ENCODE data around the gene CTIF.

Gene CTIF

DNA sequence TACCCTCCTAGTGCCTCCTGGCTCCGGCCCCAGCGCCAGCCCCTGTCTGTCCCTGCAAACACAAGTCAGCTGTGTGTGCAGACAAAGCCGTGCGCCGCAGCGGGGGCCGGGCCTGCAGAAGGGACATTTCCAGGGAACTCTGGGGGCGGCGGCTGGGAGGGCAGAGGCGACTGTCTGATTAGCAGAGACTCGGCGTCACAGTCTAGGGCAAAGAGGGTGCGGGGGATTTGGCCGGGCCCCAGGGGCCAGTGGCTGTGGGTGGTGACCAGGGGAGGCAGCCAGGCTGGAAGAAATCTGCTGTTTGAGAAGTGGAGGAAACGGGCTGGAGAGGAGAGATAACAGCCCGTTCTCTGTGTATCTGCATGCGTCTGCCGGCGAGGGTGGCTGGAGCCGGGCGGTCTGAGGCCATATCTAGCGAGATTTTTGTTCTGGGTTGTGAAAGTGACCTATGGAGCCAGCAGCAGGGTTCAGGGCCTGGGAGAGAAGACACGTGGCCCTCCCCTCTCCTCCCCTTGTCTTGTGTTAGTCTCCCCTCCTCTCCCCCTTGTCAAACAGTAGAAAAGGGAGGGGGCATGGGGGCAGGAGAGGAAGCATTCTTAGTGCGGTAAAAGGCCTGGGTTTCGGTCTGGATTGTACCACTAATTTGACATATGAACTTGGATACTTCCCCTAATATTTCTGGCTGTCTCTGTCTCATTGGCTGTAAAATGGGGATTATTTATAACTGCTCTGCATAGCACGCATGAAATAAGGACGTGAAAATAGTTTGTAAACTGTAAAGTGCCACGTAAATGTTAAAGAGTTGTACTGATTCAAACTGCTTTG is 242.5 kb downstream of the CTIF start:
- Histone ChIP-seq H3K27me3 (replicated peaks in 2 of 5; ENCODE audit: control insufficient read depth in 4 of 5, insufficient read depth in 5 of 5, low read length in 4 of 5) (peaks cover 0 to 5% (median 0%) of the 10 kb centered on the region in 5 experiments), H3K27ac (ENCODE audit: insufficient read depth in 1 of 2, low read depth in 1 of 2, low read length in 2 of 2, poor library complexity in 1 of 2, severe bottlenecking in 2 of 2) (peak overlapping the region in 1 of 2 experiments; percentile 30), H3K9me3 (ENCODE audit: control extremely low read depth in 1 of 5, control insufficient read depth in 4 of 5, insufficient read depth in 2 of 5, low read depth in 1 of 5, low read length in 4 of 5) (no peaks in the 10 kb centered on the region), H3K4me1 (ENCODE audit: control extremely low read depth in 1 of 4, control insufficient read depth in 4 of 4, insufficient read depth in 4 of 4, low read length in 3 of 4) (peaks cover 0 to 36% (median 34%) of the 10 kb centered on the region in 4 experiments), H3K4me3 (ENCODE audit: control insufficient read depth in 1 of 7, extremely low read depth in 1 of 7, insufficient read depth in 4 of 7, low read depth in 2 of 7, low read length in 6 of 7) (peak overlapping the region in 3 of 7 experiments; percentile 7 to 48 (median 39)), H3K36me3 (ENCODE audit: control insufficient read depth in 4 of 4, insufficient read depth in 4 of 4, low read length in 3 of 4) (peaks cover 0 to 4% (median 0%) of the 10 kb centered on the region in 4 experiments)
- POLR2A ChIA-PET: interaction anchor here (0.5 to 1.0 kb wide), 2 partner anchors 10 to 171 kb away, joined by 3 to 4 read pairs; no protein-coding TSS in a partner anchor
- CTCF ChIA-PET: interaction anchor here (0.8 to 2.2 kb wide), 5 partner anchors 10 to 116 kb away, joined by 3 to 8 read pairs (median 5); no protein-coding TSS in a partner anchor
- DNase-seq: peak; percentile 77 to 97 (median 94)
- 6% methylated on average over 17 of the region's 28 CpGs for WGBS (ENCODE audit: insufficient coverage)

DNA sequence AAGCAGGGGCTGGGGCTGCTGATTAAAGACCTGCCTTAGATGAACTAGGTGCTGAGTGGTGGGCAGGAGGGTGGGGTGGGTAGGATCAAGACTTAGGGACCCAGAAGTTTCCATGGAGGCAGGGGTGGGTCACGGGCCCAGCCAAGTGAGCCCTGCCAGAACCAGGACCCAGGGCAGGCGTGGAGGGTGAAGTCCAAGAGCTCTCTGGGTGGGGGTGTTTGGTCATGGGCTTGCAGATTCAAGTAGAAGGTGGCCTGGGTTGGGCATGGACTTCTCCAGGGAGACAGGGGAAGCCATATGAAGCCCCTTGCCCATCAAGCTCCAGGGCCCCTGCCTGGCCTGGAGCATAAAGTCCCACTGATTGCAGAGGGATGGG is 243.1 kb downstream of the CTIF start:
- Histone ChIP-seq H3K4me1 (ENCODE audit: control extremely low read depth in 1 of 4, control insufficient read depth in 4 of 4, insufficient read depth in 4 of 4, low read length in 3 of 4) (peaks cover 0 to 36% (median 32%) of the 10 kb centered on the region in 4 experiments), H3K9me3 (ENCODE audit: control extremely low read depth in 1 of 5, control insufficient read depth in 4 of 5, insufficient read depth in 2 of 5, low read depth in 1 of 5, low read length in 4 of 5) (no peaks in the 10 kb centered on the region), H3K36me3 (ENCODE audit: control insufficient read depth in 4 of 4, insufficient read depth in 4 of 4, low read length in 3 of 4) (peaks cover 0 to 4% (median 0%) of the 10 kb centered on the region in 4 experiments), H3K4me3 (ENCODE audit: control insufficient read depth in 1 of 7, extremely low read depth in 1 of 7, insufficient read depth in 4 of 7, low read depth in 2 of 7, low read length in 6 of 7) (peak overlapping the region in 2 of 7 experiments; percentile 14 to 48), H3K27ac (ENCODE audit: insufficient read depth in 1 of 2, low read depth in 1 of 2, low read length in 2 of 2, poor library complexity in 1 of 2, severe bottlenecking in 2 of 2) (peak overlapping the region in 1 of 2 experiments; percentile 19), H3K27me3 (replicated peaks in 2 of 5; ENCODE audit: control insufficient read depth in 4 of 5, insufficient read depth in 5 of 5, low read length in 4 of 5) (peaks cover 0 to 5% (median 0%) of the 10 kb centered on the region in 5 experiments)
- ChIA-PET CTCF (interaction anchor here (0.8 to 2.2 kb wide), 3 partner anchors 10 to 103 kb away, joined by 3 to 7 read pairs (median 3); no protein-coding TSS in a partner anchor), POLR2A (no interaction called here)
- WGBS (ENCODE audit: insufficient coverage): 75% methylated on average over 2 of the region's 2 CpGs
- no peak for DNase-seq

DNA sequence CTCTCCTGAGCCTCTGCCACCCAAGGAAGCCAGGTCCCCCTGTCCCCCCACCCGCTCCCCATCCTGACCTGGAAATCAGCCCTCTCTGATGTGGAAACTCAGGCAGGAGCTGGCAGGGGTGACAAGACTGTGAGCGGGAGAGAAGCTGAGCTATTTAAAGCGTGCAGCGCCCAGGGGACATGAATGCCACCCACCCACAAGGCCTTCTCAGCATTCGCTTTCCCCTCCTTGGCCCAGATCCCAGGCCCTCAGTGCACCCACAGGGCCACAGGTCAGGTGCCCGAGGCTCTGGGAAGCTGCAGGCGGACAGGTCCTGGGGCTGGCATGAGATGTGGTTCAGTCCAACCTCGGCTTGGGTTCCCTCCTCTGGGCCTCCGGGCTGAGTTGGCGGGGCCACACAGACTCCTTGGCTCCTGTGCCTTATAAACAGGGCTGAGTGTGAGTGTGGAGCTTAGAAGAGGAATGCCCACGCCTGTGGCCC is 243.6 kb downstream of the CTIF start:
- H3K36me3 ChIP-seq (ENCODE audit: control insufficient read depth in 4 of 4, insufficient read depth in 4 of 4, low read length in 3 of 4): peaks cover 0 to 4% (median 0%) of the 10 kb centered on the region in 4 experiments
- WGBS (ENCODE audit: insufficient coverage): 79% methylated on average over 4 of the region's 11 CpGs
- H3K4me1 ChIP-seq (ENCODE audit: control extremely low read depth in 1 of 4, control insufficient read depth in 4 of 4, insufficient read depth in 4 of 4, low read length in 3 of 4): peaks cover 0 to 36% (median 32%) of the 10 kb centered on the region in 4 experiments
- ChIA-PET POLR2A (no interaction called here), CTCF (interaction anchor here (0.8 to 2.2 kb wide), 5 partner anchors 10 to 103 kb away, joined by 3 to 7 read pairs (median 3); no protein-coding TSS in a partner anchor)
- H3K4me3 ChIP-seq (ENCODE audit: control insufficient read depth in 1 of 7, extremely low read depth in 1 of 7, insufficient read depth in 4 of 7, low read depth in 2 of 7, low read length in 6 of 7): no peak overlapping the region
- no peak overlapping the region for H3K27ac ChIP-seq (ENCODE audit: insufficient read depth in 1 of 2, low read depth in 1 of 2, low read length in 2 of 2, poor library complexity in 1 of 2, severe bottlenecking in 2 of 2)
- H3K9me3 ChIP-seq (ENCODE audit: control extremely low read depth in 1 of 5, control insufficient read depth in 4 of 5, insufficient read depth in 2 of 5, low read depth in 1 of 5, low read length in 4 of 5): no peaks in the 10 kb centered on the region
- H3K27me3 ChIP-seq (replicated peaks in 2 of 5; ENCODE audit: control insufficient read depth in 4 of 5, insufficient read depth in 5 of 5, low read length in 4 of 5): peaks cover 0 to 5% (median 0%) of the 10 kb centered on the region in 5 experiments
- no peak for DNase-seq

DNA sequence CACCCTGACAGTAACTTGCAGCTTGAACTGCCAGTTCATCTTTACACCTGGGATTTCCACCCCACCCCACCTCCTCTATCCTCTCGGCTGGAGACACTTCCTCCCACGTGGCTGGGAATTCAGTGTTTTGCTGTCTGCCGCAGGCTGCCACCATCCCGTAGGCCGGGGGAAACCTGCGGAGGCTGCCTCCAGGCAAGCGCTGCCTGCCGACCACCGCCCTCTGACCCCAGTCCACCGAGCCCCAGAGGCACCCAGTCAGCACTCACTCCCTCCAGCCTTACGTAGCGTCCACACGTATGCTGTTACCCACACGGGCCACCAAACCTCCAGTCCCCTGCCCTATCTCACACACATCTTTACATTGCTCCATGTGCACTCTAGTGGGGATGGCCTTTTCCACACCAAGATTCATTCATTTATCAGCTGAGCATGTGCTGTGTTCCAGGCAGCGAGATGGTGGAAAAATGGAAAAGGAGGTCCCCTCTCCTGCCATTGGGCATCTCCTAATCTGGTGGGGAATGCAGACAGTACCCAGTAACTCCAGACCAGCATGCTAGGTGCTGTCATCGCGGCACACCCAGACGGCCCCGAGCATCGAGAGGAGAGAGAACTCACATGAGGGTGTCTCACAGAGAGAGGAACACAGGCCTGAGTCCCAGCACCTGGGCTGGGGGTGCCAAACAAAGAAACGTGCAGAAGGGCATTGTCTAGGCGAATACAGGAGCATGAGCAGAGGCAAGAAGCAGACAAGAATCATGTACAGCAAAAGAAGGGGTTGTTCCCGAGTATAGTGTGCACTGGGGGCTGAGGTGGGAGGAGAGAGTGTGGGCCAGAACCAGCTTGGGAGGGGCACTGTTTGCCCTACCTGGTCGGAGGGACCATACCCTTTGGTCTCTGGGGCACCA is 245.0 kb downstream of the CTIF start:
- DNase-seq: no peak
- peaks cover 0 to 36% (median 32%) of the 10 kb centered on the region in 4 experiments for H3K4me1 ChIP-seq (ENCODE audit: control extremely low read depth in 1 of 4, control insufficient read depth in 4 of 4, insufficient read depth in 4 of 4, low read length in 3 of 4)
- peaks cover 0 to 5% (median 0%) of the 10 kb centered on the region in 5 experiments for H3K27me3 ChIP-seq (replicated peaks in 2 of 5; ENCODE audit: control insufficient read depth in 4 of 5, insufficient read depth in 5 of 5, low read length in 4 of 5)
- CTCF ChIA-PET: interaction anchor here (1.2 to 2.2 kb wide), 2 partner anchors 8 to 37 kb away, joined by 3 to 7 read pairs; no protein-coding TSS in a partner anchor
- POLR2A ChIA-PET: no interaction called here
- H3K27ac ChIP-seq (ENCODE audit: insufficient read depth in 1 of 2, low read depth in 1 of 2, low read length in 2 of 2, poor library complexity in 1 of 2, severe bottlenecking in 2 of 2): no peak overlapping the region
- H3K36me3 ChIP-seq (ENCODE audit: control insufficient read depth in 4 of 4, insufficient read depth in 4 of 4, low read length in 3 of 4): peaks cover 0 to 4% (median 0%) of the 10 kb centered on the region in 4 experiments
- no peak overlapping the region for H3K4me3 ChIP-seq (ENCODE audit: control insufficient read depth in 1 of 7, extremely low read depth in 1 of 7, insufficient read depth in 4 of 7, low read depth in 2 of 7, low read length in 6 of 7)
- no peaks in the 10 kb centered on the region for H3K9me3 ChIP-seq (ENCODE audit: control extremely low read depth in 1 of 5, control insufficient read depth in 4 of 5, insufficient read depth in 2 of 5, low read depth in 1 of 5, low read length in 4 of 5)
- 93% methylated on average over 23 of the region's 24 CpGs for WGBS (ENCODE audit: insufficient coverage)

DNA sequence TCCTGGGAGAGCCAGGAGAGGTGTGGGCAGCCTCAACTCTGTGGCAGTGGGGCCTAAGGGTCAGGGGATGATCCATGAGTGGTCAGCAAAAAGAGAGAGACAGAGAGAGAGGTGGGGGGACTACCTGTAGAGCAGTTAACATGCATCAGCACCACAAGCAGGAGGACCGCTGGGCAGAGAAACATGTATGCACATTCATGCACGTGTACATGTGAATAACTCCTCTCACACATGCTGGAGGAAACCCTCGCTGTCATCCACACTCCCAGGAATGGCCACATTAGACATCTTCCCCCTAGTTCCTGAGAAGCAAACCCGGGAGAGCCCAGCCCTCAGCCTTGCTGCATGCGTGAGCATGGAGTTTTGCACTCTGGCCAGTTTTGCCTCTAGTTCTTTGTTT is 245.8 kb downstream of the CTIF start:
- Histone ChIP-seq H3K27ac (ENCODE audit: insufficient read depth in 1 of 2, low read depth in 1 of 2, low read length in 2 of 2, poor library complexity in 1 of 2, severe bottlenecking in 2 of 2) (no peak overlapping the region), H3K9me3 (ENCODE audit: control extremely low read depth in 1 of 5, control insufficient read depth in 4 of 5, insufficient read depth in 2 of 5, low read depth in 1 of 5, low read length in 4 of 5) (no peaks in the 10 kb centered on the region), H3K4me1 (ENCODE audit: control extremely low read depth in 1 of 4, control insufficient read depth in 4 of 4, insufficient read depth in 4 of 4, low read length in 3 of 4) (peaks cover 0 to 36% (median 32%) of the 10 kb centered on the region in 4 experiments), H3K4me3 (ENCODE audit: control insufficient read depth in 1 of 7, extremely low read depth in 1 of 7, insufficient read depth in 4 of 7, low read depth in 2 of 7, low read length in 6 of 7) (no peak overlapping the region), H3K36me3 (ENCODE audit: control insufficient read depth in 4 of 4, insufficient read depth in 4 of 4, low read length in 3 of 4) (peaks cover 0 to 4% (median 0%) of the 10 kb centered on the region in 4 experiments), H3K27me3 (replicated peaks in 2 of 5; ENCODE audit: control insufficient read depth in 4 of 5, insufficient read depth in 5 of 5, low read length in 4 of 5) (peaks cover 0 to 2% (median 0%) of the 10 kb centered on the region in 5 experiments)
- no peak for DNase-seq
- ChIA-PET CTCF (no interaction called here), POLR2A (no interaction called here)
- 89% methylated on average over 4 of the region's 5 CpGs for WGBS (ENCODE audit: insufficient coverage)

DNA sequence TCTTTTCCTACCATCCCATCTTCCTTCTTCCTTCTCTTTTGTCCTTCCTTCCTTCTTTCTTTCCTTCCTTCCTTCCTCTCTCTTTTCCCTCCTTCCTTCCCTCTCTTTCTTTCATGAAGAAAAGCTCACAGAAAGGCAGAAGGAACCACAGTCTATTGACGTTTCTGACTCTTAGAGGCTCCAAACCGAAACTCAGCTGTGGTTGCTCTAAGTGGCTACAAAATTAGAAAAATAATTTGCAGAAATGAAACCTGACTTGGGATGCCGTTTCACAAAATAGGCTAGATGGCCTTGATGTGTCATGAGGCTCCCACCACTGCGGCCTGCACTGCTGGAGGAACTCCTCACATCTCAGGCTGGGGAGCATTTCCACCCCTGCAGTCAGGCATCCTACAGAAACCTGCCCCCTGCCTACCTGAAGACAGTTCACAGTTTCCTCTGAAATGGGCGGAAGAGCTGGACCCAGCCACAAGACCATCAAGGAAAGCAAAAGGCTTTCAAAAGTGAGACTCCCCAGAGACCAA is 246.3 kb downstream of the CTIF start:
- CTCF ChIA-PET: interaction anchor here (0.9 to 1.0 kb wide), 2 partner anchors 11 to 33 kb away, joined by 3 to 5 read pairs; no protein-coding TSS in a partner anchor
- Histone ChIP-seq H3K4me1 (ENCODE audit: control extremely low read depth in 1 of 4, control insufficient read depth in 4 of 4, insufficient read depth in 4 of 4, low read length in 3 of 4) (peaks cover 0 to 32% (median 31%) of the 10 kb centered on the region in 4 experiments), H3K27ac (ENCODE audit: insufficient read depth in 1 of 2, low read depth in 1 of 2, low read length in 2 of 2, poor library complexity in 1 of 2, severe bottlenecking in 2 of 2) (no peak overlapping the region), H3K9me3 (ENCODE audit: control extremely low read depth in 1 of 5, control insufficient read depth in 4 of 5, insufficient read depth in 2 of 5, low read depth in 1 of 5, low read length in 4 of 5) (no peaks in the 10 kb centered on the region), H3K36me3 (ENCODE audit: control insufficient read depth in 4 of 4, insufficient read depth in 4 of 4, low read length in 3 of 4) (peaks cover 0 to 4% (median 0%) of the 10 kb centered on the region in 4 experiments), H3K27me3 (replicated peaks in 2 of 5; ENCODE audit: control insufficient read depth in 4 of 5, insufficient read depth in 5 of 5, low read length in 4 of 5) (no peaks in the 10 kb centered on the region), H3K4me3 (ENCODE audit: control insufficient read depth in 1 of 7, extremely low read depth in 1 of 7, insufficient read depth in 4 of 7, low read depth in 2 of 7, low read length in 6 of 7) (no peak overlapping the region)
- 90% methylated on average over 4 of the region's 5 CpGs for WGBS (ENCODE audit: insufficient coverage)
- peak in 1 of 3 donors; percentile 20 for DNase-seq
- POLR2A ChIA-PET: no interaction called here
